CD4-positive, alpha-beta T cell treated with Interleukin-12 subunit alpha and Interleukin-12 subunit beta, for 1 hour (primary cell): ENCODE measurements around the gene KIAA0930.
A peak's percentile ranks its signal among the peaks of the same experiment; 100 is the strongest.
"Not testable (repeated sequence)": the region's sequence is repeated elsewhere in the genome, so short reads cannot be mapped to it uniquely, and the experiment has no call there.

Source experiments
- DNase-seq: peaks from one replicate; pipeline ENCODE4 v3.0.0-alpha.2; 2020

KIAA0930 gene

DNA sequence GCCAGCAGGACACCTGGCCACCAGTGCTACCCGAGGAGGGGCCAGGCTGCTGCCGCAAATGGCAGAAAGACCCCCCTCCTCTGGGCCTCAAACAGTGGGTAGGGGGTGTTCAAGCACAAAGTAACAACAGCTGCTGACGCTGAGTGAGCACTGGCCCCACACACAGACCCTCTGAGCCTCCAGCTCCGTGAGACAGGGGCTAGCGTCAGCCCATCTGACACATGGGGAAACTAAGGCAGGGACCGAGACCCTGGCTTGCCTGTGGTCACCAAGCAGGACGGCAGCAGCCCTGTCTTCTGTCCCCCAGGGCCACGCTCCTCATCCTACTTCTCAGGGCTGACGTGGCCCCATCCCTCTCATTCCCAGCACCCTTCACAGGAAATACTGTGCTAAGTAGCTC is 40.5 kb downstream of the KIAA0930 start:
- no peak for DNase-seq

DNA sequence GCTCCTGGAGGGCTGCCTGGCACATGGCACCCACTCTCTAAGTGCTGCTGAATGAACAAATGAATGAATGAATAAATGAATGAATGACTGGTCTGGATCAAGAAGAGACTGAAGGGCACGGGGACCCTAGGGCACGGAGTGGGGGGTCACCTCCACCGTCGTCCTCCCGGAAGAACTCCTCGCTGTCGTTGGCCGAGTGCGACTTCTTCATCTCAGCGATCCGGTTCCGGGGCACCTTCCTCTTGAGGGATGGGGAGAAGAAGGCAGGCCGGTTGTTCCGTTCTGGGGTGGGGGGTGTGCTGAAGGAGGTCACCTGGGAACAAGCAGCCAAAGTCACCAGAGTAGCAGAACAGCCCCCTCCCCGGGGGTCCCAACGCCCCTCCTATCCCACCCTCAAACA is 41.0 kb downstream of the KIAA0930 start:
- DNase-seq, result no peak

DNA sequence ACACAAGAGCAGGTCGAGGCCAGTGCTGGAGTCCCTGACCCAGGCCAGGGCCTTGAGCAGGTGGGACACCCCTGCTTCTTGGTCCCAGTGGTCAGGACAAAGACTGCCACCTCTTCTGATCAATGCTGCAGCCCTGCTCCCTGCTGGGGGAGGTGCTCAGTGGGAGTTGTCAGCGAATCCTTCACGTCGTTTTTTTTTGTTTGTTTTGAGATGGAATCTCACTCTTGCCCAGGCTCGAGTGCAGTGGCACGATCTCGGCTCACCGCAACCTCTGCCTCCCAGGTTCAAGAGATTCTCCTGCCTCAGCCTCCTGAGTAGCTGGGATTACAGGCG is 42.3 kb downstream of the KIAA0930 start:
- DNase-seq, result no peak

DNA sequence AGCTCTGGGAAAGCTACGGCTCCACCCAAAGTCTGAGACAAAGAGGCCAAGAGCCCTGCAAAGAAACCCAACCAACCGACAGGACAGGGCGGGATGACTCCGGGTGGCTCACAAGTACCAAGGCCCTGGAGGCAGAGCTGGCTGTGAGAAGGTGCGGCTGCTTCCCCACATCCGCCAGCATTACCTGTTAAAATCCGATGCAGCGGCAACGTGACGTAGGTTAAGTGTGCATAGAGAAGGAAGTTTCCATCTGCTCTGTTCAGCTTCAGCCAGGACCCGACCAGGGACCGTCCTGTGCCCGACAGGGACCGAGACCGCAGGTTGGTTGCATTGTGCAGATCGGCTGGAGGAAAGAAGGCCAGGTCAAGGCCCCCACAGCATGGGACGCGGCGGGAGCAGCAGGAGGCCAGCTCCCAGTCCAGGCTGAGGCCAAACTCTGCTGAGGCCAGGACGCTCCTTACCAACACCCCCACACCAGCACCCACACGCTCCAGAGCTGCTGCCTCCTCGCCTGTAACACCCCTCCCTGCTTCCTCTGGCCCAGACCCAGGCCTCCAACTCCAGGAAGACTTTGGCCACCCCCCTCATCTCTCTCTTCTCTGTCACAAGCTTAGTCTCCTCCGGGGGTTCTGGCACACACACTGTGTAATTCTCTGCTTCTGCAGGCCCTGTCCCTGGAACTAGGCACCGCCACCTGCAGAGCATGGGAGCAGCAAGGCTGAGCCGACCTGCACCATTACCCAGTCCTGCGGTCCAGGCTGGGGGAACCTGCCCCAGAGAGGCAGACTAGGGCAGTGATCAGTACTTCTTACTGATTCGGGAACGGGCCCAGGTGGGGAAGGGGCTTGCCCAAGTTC is 42.9 kb downstream of the KIAA0930 start:
- DNase-seq, result no peak

DNA sequence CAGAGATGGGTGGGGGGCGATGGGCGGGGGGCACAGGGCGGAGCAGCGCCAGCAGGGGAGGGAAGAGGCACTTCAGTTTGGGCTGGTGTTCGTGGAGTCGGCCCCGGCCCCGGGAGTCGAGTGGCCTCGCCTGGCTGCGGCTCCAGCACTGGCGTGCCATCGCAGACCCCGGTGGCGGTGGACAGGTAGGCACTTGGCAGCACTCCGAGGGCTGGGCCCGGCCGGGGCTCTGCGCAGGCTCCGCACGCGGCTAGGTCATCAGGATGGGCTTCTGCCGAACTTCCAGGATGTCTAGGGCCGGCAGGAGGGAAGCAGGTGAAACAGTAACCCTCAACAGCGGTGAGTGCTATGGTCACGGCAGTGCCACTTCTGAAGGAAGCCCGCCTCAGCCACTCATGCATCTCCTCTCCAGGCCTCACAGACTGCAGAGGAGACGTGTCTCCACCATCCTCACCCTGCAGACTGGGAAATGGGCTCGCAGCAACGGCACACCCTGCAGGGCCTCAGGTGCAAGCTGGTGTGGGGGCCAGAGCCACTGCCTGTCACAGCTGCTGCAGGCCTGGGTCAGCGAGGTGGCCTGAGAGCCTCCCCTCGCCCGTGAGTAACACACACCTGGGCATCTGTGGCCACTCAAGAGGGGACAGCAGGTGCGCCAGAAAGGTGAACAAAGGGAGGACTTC is 43.6 kb downstream of the KIAA0930 start:
- DNase-seq, result no peak

DNA sequence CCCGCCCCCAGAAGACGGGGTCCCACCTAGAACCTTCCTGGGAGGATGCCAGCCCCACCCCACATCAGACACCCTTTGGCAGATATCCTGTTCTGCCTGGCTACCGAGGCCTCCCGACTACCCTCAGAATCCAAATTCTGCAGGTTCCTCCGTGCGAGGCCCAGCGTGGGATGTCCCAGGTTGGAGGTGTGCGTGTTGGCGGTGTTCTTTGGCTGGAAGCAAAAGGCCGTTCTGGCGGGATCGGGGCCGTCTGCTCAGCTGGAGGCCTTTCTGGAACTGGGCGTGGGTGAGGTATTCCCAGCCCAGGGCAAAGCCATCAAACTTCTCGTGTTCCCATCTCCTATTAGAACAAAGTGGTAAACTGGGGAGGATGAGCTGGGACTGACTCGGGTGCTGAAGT is 44.4 kb downstream of the KIAA0930 start:
- DNase-seq, result no peak

DNA sequence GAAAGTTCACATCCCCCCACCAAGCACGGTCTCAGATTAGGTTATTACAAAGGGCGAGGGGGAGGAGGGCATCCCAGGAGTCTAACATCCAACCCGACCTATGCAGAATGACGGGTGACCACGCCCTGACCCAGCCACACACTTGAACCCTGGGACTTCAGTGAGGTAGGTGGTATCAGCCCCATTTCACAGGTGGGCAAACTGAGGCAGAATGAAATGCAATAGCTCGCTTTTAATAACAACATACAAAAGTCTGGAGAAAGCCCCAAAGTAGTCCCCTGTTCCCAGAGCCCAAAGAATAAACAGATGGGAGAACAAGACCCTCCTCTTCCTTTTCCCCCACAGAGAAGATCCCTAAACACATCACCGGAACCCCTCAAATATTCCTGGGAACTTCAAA is 45.1 kb downstream of the KIAA0930 start:
- no peak for DNase-seq

DNA sequence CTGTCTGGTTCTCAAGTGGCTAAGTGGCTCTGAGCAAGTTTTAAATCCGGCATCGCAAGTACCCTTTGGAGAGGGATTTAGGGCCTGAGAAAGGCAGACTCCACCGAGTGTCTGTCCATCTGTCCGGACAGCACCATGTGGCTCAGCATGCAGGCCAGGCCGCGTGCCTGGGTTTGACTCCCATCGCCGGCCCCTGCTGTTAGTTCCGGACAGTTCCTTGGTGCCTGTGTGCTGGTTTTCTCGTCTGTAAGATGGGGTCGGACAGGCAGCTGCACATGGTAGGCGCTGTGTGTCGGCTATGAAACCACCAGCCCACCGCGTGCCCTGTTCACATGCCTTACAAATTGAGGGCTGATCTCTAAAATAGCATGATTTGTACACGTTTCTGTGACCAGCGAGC is 46.0 kb downstream of the KIAA0930 start:
- DNase-seq, result no peak

DNA sequence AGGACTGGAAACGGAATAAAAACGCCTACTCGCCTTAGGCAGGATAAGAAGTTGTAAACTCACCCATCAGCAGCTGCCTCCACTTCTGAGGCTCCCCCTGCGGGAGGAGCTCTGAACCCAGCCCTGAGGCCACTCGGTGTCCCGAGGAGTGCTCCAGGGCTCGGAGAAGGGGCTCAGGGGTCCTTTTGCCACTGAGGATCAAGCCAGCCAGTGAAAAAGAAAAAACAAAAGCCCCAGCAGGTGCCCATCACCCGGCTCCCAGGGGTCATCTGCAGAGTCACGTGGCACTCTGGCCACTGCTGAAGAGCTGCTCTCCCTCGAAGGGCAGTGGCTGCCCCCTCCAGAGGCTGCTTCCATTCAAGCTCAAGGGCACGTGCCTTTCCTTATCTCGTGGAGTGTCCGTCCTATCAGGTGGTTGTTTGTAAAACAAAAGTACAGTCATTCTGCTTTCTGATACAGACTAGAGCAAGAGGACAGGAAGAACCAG is 48.0 kb downstream of the KIAA0930 start:
- DNase-seq, result no peak

DNA sequence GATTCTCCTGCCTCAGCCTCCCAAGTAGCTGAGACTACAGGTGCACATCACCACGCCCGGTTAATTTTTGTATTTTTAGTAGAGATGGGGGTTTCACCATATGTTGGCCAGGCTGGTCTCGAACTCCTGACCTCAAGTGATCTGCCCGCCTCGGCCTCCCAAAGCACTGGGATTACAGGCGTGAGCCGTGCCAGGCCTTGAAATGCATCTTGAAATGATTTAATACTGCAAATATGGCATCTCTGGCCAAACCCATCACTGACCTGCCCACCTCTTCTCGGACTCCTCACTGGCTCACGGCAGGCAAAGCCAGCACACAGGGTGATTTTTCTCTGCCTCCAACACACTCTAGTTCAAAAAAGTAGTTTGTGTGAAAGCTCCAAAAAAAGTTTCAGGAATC is 48.9 kb downstream of the KIAA0930 start:
- not testable (repeated sequence) for DNase-seq

DNA sequence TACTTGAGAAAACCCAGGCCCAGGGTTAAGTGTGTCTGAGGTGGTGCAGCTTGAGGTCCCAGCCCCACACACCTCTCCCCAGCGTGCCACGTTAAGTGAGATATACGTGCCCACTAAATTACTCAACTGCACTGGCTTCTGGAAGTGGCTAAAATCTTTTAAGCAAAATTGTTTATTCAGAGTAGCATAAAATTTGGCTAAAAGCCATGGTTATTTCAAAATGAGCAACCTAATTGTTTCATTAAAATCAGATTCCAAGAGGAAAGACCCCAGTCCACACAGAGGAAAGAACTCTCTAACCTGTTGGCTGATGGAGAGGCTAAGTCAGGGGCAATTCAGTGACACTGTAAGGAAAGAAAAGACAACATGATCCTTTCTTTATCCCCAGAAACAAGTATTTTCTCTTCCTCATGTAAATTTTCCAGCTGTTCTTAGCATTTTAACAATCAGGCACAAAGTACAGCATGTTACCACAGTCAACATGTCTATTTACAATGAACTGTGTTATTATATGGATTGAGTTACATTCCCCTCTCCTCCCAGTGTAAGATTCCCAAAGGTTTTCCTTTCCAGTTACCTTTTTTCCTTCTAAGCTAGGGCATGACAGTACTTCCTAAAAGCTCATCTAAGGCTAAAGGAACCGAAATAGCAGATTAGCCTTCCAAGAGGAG is 50.4 kb downstream of the KIAA0930 start:
- DNase-seq, result no peak

DNA sequence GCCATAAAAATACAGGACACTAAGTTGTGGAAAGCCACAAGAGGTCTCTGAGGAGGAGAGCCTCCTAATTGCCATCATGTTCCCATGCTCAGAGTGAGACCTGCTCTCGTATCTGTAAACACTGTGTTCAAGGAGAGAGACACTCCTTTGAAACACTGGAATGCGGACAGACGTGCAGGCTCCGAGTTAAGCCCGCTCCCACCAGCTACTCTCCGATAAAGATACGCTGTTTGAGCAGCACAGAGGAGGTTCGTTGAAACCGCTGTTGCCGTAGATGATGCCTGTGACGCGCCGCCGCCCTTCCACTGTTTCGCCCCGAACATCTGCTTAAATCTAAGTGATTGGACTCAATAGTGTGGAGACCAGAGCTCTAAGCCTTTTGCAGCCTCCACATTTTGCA is 51.9 kb downstream of the KIAA0930 start:
- DNase-seq, result no peak

DNA sequence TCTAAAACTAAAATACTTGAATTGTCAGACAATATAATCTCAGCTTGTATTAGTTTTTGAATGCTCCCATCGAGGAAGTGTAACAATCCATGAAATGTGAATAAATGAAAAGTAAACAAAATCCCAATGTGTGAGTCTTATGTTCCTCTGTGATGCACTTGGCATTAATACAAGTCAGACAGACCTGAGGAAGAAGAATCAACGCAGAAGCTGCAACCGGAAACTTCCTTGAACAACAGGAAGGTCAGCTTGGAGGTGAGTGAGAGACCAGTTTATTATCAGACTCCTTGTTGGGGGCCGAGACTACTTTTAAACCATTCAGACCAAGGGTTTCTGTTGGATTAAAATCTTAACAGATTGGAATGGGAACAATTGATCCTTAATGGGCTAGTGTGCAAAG is 52.8 kb downstream of the KIAA0930 start:
- DNase-seq, result no peak

DNA sequence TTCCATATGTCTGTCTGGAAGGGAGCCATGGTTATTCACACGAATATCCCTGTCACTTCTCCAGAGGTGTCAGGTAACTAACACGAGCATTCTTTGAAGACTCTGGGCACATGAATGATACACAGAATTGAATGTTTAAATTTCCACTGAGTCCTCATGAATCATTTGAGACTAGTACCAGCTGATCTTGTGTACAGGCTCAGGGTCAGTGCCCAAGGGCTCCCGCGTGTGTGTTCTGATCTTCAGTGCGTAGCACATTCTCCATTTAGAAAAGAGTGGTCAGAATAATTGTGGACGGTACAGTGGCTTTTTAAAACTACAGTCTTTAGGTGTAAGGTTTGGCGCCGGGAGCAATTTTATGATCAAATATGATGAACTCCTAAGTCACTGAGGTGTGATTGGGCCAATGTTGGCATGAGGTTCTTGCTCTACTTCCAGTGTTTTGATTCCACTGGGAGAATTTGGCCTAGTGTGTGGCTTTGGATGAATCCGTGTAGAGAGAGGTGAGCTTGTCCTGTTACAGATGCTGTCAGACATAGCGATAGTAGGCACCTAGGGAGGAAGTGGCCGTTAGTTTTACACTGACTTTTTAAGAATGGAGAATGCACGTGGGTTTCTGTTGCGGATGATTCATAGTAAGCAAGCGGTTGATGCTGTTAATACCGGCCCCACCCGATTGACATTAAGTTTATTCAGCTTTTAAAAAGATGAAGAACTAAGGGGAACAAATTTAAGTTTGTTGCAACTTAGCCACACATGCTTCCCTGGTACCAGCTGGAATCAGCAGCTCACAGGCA is 54.8 kb downstream of the KIAA0930 start:
- no peak for DNase-seq

DNA sequence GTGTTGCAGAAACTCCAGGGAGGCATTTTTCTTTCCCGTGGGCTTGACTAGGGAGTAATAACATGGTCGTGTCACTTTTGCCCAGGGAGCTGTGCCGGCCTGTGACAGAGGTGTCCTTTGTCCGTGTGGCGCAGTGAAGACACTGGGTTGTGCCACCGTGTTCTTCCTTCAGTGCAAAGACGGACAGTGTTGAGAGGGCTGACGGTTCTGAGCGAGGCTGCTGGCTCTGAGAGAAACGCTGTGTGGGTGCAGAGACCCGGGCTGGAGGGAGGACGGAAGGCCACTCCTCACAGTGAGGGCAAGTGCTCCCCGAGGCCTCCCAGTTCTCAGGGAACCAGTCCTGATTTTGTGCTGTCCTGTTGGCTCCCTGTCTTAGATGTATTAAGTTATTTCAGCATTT is 56.7 kb downstream of the KIAA0930 start:
- DNase-seq, result no peak

DNA sequence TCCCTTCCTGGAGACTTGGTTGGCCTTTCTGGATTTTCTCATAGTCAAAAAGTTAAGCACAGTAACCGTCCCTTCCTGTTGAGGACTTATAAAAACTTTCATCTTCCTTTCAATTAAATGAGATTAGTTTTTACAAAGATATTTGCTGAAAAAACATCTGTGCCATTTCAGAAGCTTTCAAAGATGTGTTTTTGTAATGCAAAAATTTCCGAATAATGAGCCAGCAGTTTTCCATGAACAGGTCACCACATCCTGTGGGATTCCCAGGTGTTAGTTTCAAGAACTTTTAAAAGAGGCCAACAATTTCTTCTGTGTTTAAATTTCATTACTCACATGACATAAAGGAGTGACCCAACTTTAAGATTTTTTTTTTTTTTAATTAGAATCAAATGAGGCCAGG is 58.9 kb downstream of the KIAA0930 start:
- no peak for DNase-seq

DNA sequence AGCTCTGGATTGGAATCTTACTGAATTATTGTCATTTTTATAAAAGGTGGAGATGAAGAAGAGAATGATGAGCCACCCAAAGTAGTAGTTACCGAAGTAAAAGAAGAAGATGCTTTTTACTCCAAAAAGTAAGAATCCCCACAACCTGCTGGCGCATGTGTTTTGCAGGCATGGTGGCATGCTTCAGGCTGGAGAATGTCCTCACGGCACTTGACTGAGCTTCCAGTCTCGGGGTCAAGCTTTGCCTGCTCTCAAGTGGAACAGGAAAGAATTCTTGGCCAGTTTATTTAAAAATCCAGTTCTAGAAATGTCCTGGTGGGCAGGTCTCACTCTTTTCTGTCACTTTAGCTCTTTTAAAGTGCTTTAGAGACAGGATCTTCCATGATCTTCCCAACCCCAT is 59.5 kb downstream of the KIAA0930 start:
- DNase-seq, result no peak

DNA sequence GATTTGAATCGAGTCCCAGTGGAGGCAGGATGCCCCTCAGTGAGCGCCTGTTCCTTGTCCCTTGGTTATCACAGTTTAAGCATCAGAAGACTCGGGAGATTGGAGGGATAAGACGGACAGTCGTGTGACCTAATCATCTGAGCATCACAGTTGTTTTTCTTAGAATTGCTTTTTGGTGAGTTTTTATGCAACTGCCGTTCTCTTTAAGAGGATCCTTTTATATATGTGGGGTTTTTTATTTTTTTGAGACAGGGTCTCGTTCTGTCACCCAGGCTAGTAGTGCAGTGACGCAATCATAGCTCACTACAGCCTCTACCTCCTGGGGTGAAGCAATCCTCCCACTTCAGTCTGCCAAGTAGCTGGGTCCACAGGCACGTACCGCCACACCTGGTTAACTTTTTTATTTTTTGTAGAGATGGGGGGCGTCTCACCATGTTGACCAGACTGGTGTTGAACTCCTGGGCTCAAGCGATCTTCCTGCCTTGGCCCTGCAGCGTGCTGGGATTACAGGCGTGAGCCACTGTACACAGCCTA is 60.5 kb downstream of the KIAA0930 start:
- no peak for DNase-seq

DNA sequence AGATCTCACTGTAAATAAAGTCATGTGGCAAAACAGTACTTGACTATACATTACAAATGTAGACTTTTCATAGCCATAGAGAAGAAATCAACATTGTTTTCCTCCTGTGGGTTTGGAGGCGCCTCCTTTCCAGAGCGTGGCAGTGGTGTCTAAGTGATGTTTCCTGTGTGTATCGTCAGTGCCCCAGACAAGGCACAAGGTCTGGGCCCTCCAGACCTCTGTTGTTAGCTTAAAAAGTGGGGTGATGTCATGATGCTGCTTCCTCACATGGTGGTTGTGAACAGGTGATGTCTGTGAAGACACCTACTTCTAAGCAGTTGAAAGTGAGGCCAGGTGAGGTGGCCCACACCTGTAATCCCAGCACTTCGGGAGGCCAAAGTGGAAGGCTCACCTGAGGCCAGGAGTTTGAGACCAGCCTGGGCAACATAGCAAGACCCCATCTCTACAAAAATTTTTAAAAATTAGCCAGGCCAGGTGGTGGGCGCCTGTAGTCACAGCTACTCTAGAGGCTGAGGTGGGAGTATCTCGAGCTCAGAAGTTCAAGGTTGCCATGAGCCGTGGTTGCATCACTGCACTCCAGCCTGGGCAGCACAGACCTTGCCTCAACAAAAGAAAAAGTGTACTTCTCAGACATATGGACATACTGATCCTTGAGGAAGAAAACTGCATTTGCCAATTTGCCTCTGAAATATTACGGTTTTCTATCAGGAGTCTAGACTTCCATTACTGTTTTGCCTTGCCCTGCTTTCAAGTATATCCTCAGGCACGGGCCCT is 61.2 kb downstream of the KIAA0930 start:
- DNase-seq, result peak; percentile 52

DNA sequence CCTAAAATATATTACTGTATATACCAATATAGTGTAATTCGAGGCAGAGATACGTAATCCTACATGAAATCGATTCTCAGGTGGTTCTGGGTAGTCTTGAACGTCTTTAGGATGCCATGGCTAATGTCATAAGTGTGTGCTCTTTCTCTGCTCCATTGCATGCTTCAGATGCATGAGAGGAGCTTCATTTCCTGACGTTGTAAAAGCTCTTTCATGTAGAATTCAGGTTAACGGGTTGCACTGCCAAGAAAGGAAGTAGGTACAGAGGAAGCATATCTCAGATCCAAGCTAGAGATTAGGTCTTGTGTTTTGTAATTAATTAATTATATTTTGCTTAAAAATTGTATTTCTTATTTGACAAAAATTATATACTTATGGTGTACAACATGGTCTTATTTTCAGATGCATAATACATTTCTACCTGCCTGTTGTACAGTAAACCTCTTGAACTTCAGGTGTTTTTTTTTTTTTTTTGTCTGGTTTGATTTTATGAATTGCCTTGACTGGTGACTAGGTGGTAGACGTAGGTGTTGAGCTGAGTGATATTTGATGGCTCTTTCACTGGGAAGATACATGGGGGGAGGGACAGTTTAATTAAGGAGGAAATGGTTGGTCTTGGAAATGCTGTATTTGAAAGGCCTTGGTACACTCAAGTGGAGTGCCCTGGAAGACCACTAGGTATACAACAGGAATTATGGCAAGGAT is 67.7 kb downstream of the KIAA0930 start:
- peak; percentile 58 for DNase-seq

DNA sequence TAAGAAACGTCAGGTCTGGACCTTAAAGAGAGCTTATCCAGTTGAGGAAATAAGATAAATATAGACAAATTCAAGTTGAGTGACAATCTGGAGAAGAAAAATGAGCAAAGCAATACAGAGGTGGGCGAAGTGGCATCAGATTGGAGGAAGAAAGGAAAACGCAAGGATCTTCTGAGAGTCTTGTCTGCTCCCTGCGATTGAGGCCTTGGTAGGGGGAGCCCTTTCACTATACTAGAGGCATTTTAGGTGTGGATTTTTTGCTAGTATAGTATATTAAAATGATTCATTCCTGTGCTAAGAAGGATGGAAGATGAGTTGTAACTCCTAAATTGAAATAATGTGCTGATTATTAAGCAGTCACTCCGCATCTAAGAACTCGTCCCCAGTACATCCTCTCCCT is 68.9 kb downstream of the KIAA0930 start:
- no peak for DNase-seq
